ENCODE data around the gene PTOV1.
A peak's percentile ranks its signal among the peaks of the same experiment; 100 is the strongest.

The PTOV1 gene

DNA sequence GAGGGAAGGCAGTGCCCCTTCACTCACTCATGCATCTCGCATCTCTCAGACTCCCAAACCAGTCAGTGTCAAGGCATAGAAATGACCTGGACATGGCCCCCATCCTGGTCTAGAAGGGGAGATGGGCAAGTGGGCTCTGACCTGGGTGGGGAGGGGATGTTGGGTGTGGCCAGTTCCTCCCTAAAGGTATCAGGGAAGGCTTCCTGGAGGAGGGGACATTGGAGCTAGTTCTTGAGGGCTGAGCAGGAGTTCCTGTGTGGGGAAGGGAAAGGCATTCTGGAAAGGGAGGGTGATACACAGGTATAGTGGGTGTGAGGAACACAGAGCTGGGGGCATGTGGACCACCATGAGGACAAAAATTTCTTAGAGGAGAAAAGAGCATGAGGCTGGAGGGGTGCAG is 41.8 kb downstream of the PTOV1 start:
- no peak for DNase-seq

DNA sequence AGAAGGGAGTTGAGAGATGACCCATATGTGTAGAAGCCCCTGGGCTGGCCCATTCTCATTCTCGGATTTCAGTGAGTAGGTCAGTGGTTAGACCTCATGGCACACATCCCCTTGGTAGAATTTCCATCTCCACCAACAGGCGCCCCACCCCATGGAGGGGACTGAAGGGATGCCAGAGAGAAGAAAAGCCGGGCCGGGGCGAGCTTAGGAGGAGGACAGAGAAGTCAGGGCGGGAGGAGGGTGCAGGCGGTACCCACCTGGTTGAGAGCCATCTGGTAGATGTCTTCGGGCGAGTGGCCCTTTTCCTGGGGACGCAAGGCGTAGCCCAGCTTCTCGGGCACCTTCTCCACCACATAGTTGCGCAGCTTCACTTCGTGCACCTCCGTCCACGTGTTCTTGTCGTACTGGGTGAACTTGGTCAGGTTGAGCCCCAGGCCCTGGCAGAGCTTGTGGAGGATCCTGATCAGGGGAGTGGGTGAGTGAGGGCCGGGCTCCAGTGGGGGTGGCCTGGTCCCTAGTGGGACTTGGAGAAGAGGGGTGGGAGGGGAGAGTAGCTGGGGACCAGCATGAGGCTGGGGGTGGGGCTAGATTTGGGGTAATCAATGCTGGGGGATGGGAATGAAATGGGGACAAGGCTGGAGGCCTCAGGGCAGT is 43.2 kb downstream of the PTOV1 start:
- no peak for DNase-seq

DNA sequence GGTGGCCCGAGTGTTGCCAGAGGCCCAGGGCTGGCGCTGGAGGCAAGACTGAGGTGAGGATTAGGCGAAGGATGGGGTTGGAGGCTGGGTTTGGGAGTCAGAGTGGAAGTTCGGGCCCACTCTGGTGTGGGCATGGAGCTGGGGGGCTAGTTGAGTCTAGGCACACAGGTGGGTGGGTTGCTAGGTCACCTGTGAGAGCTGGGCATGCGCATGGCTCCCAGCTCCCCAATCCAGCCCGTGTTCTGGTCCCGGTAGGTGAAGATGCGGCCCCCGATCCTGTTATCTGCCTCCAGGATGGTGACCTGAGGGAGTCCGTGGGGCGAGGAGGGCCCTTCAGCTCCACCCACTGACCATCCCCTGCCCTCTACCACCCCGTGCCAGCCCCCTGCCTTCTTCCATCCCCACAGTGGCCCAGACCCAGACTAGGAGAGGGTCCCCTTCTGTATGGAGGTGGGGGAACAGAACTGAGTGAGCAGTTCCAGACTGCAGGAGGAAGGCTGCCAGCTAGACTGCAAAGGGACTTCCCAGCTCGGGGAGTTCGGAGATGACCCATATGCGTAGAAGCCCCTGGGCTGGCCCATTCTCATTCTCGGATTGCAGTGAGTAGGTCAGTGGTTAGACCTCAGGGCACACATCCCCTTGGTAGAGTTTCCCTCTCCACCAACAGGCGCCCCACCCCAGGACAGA is 44.1 kb downstream of the PTOV1 start:
- DNase-seq = no peak

DNA sequence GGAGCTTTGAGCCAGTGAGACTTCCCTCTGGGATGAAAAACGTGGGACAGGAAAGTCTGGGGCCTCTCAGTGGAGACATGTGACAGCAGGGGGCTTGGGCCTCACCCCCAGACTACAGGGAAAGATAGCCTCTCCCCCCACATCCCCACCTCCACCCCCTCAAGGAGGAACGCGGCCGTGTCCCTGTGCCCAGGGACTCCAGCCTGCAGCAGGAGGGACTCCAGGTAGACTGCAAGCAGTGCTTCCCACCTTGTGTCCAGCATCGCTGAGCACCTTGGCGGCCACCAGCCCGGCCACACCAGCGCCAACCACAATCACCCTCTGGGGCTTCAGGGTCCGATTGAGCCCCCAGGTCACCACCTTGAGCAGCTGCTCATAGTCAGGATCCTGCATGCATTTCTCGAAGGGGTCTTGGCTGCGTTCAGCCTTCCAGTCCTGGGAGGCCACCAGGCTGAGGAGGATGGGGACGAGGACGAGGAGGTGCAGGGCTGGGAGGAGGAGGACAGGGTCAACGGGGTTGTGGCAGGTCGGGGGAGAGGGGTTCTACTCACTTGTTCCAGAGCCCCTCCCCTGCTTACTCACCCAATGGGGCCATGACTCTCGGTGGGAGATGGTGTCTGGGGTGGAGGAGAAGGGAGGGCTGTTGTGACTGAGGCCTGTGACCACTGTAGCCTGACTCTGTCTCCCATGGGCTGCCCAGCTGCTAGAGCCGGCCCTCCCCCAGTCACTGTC is 44.8 kb downstream of the PTOV1 start:
- DNase-seq = no peak

DNA sequence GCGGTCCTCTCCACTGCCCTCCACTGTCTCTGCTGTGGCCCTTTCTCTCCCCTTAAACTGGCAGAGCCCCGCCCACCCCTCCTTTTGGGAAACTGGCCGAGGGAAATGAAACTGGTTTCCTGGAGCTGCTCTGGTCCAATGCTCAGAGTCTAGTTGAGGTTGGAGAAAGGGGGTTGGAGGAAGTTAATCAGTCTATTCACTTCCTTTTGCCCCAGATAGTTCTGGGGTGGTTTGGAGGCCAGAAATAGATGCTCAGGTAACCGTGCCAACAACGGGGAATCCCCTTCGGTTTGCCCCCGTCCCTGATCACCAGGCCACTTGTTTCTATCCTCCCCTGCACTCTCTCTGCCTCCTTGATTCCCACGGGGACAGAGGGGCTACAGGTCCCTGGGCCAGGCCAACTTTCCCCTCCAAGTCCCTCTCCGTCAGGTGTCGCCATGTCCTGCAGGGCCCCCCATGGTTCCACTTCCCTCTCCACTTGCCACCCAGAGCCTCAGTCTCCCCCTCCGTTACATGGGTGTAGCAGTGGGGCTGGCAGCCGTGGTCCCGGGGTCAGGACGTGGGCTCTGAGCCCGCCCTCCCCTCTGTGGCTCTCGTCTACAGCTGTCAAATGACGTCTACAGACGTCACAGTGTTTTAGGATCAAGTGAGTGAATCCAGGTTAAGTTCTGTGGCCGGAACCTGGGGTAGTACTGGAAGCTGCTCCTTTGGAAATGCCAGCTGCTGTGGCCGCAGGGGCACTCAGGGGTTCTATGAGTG is 46.1 kb downstream of the PTOV1 start, which contains the start of gene IL4I1:
Gene IL4I1, minus strand, starts transcription at position 25 of the 759 bp plus-strand sequence. CDS start 727 bp downstream, outside the sequence.
- peak in 4 of 6 experiments; percentile 23 to 42 (median 31) for DNase-seq

DNA sequence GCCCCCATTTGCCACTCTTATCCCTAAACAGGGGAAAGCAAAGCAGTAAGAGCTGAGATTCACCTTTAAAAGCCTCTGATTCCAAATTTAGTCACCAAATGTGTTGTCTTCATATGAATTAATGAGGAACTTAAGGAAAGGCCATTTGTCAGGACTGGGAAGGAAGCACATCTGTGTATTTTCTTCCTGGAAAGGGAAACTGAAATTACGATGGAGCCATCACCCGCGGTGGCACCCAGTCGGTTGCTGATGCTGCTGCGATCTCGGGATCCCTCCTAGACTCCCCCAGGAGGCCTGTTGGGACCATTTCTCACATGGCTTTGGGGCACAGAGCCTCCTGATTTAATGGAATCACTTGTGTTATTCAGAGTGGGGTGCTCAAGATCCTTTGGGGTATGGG is 53.2 kb downstream of the PTOV1 start:
- no peak for DNase-seq

DNA sequence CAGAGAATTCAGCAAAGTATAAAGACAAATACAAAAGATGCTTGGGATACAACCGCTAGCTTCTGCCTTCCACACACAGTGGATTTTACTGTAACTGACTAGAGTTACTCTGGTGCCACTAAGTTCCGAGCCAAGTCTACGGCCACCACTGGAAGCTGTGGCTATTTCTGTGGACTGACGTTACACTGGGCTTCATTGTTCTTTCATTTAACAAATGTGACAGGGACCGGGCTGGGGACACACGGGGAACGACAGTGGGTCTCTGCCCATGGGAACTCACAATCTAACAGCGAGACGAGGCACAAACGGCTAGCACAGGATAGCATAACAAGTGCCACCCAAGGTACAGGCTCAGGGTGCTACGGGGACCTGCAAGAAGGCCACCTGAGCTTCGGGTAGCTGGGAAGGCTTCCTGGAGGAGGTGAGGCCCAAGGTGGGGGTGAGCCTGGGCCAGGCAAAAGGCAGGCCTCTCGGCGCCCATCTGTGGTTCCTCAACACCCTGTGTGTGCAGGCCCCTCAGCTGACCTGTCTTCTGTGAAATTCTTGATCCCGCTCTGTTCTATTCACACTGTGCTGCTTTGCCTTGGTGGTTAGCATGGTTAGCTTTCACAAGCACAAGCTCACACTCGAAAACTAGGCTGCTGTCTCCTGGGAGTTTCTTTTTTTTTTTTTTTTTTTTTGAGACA is 56.1 kb downstream of the PTOV1 start:
- no peak for DNase-seq

DNA sequence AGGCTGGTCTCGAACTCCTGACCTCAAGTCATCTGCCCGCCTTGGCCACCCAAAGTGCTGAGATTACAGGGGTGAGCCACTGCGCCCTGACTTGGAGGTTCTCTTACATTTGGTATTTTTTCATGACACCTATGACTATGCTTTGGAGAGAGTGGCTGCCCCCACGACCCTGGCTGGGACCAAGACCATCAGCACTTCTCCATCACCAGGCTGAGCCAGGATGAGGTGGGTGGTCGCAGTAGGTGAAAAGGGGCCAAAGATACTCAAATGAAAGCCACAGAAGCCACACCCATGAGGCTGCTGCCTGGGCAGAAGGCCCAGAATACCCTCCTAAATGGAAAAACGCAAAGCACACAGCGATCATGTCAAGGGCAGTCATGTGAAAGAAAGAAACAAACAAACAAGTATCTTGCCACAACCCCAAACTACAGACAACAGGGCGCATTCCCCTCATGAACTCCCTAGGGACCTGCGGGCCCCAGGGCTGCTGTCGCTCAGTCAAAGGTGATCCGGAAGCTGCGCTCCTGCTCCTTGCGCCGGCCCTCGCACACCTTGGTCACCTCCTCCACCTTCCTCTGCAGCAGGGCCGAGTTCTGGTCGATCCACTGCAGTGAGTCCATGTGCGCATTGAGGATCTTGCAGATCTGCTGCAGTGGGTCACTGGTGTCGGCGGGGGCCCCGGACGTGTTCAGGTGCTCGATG is 56.9 kb downstream of the PTOV1 start:
- DNase-seq = no peak

DNA sequence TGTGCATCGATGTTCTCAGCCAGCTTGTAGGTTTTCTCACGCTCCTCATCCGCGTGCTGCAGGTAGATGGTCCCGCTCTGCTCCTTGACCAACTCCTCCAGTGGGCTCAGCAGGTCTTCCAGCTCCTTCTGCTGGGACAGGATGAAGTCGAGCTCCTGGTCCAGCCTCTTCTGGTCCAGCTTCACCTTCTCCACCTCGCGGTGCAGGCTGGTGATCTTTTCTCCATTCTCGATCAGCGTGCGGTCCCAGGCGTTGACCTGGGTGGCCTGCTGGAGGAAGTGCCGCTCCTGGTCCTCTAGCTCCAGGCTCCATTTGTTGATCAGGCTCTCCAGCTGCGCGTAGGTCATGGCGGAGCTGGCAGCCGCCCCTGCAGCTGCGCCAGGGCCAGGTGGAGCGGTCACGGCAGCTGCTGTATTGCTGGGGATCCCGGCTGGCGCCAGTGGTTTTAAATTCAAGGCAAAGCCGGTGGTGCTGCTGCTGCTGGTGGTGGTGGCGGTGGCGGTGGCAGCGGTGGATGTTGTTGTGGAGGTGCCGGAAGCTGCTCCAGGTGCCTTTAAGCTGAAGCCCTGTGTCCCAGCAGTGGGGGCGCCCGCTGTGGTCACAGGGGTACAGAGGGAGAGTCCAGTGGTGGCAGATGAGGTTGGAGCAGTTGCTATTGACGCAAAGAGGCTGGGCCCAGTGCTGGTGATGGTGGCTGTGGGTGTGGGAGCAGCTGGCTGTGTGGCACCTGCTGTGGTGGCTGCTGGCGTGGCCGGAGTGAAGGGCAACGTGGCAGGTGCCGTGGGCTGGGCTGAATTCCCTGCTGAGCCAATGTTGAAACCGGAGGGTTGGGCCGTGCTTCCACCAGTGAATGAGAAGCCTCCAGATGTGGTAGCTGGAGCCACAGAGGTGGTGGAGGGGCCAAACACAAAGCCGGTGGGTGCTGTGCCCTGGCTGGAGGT is 57.8 kb downstream of the PTOV1 start:
- DNase-seq = no peak

DNA sequence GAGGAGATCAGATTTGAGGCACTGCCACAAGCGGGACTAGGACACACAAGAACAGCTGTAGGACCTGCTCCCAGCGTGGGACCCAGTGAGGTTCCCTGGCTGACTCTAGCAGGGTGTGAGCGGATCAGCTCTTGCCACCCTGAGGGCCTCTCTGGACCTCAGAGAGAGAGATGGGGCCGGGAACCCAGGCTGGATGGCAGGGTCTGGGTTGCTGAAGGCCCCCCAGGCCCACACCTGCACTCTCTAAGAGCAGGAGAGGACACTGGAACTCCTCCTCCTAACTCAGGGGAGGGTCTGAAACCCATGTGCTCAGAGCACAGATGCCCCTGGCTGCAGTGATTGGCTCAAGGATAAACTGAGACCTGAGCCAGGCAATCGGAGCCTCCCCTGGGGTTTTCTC is 59.2 kb downstream of the PTOV1 start:
- DNase-seq = no peak

All from stimulated activated naive CD4-positive, alpha-beta T cell (primary cell).